Natural killer cell (primary cell): ENCODE results near the gene RHOT2. TPM values are rescaled to one million over a fixed set of nuclear protein-coding genes. Genes with fewer than 3 reads are reported as not detected.

Experiments
- ATAC-seq, 3 donors: fragments of 150-1000 bp in 2 of 3; fragments of 200-7000 bp in 1 of 3; cut with Tn5 transposase; 1 replicate in 1 of 3; 2 replicates in 2 of 3; pipeline ENCODE4 v1.10.0; 2021; ENCODE audit warnings: mild to moderate bottlenecking in 2 of 3, moderate library complexity in 2 of 3
- DNase-seq, 2 donors: peaks; one replicate each; pipeline versions ENCODE4 v3.0.0 to v3.0.0-alpha.2; 2013 to 2021; ENCODE audit warnings: mixed read lengths in 1 of 2
- H3K27ac ChIP-seq: one replicate; pipeline ENCODE4 v1.5.1; 2013; ENCODE audit warnings: mild to moderate bottlenecking, low read length
- H3K27me3 ChIP-seq: one replicate; pipeline ENCODE4 v1.6.1; 2013; ENCODE audit warnings: low read length; ENCODE audit not compliant: control insufficient read depth, insufficient read depth
- H3K36me3 ChIP-seq: one replicate; pipeline ENCODE4 v1.6.1; 2013; ENCODE audit warnings: low read length; ENCODE audit not compliant: control insufficient read depth, insufficient read depth
- H3K4me1 ChIP-seq: one replicate; pipeline ENCODE4 v1.6.1; 2013; ENCODE audit warnings: low read length; ENCODE audit not compliant: control insufficient read depth, insufficient read depth
- H3K4me3 ChIP-seq: one replicate; pipeline ENCODE4 v1.5.1; 2013; ENCODE audit warnings: low read length
- H3K9me3 ChIP-seq: one replicate; pipeline ENCODE4 v1.6.1; 2013; ENCODE audit warnings: low read length; ENCODE audit not compliant: control insufficient read depth, insufficient read depth
- H3K27ac Mint-ChIP-seq, 2 donors: one replicate each; pipeline ENCODE4 v1.8.0; 2022; ENCODE audit warnings: mild to moderate bottlenecking in 2 of 2, mixed read lengths in 2 of 2, moderate library complexity in 1 of 2
- H3K27me3 Mint-ChIP-seq, 2 donors: one replicate each; pipeline ENCODE4 v1.8.0; 2022; ENCODE audit warnings: low read depth in 2 of 2, mixed read lengths in 2 of 2
- H3K36me3 Mint-ChIP-seq: one replicate; pipeline ENCODE4 v1.8.0; 2022; ENCODE audit warnings: mixed read lengths
- H3K4me1 Mint-ChIP-seq, 2 donors: one replicate each; pipeline ENCODE4 v1.8.0; 2022; ENCODE audit warnings: mixed read lengths in 2 of 2
- H3K4me3 Mint-ChIP-seq: one replicate; pipeline ENCODE4 v1.8.0; 2022; ENCODE audit warnings: mild to moderate bottlenecking, moderate library complexity, mixed read lengths
- H3K9me3 Mint-ChIP-seq, 2 donors: one replicate each; pipeline ENCODE4 v1.8.0; 2022; ENCODE audit warnings: mixed read lengths in 2 of 2
- CTCF ChIP-seq: fragments of 200-600 bp; IDR thresholded peaks from one replicate; pipeline ENCODE4 v1.8.0; 2022; ENCODE audit warnings: antibody characterized with exemption
- WGBS: methylation state at CpG from one replicate; pipeline ENCODE4 v1.1.7; 2013; ENCODE audit warnings: missing lambda C conversion rate; ENCODE audit not compliant: insufficient coverage; 5-methylcytosine and 5-hydroxymethylcytosine counted together
- intact Hi-C: fragments of 100-400 bp; cut with micrococcal nuclease; formaldehyde crosslinking; loops from one replicate; pipeline ENCODE4 v1.14.2; 2022
- total RNA-seq, 4 donors: library from RNA; stranded (reverse); fragments of 120-200 nt in 1 of 4; gene quantifications; one replicate each; pipeline versions ENCODE4 v1.2.3 to v1.2.4, GENCODE V29; 2013 to 2022

The RHOT2 gene
- 100 to 1,000 TPM; 205 to 216 (median 211) TPM for total RNA-seq
- total RNA-seq (2013): 62.8 TPM

- Histone ChIP-seq H3K36me3 (peaks cover 24% of the 10 kb centered on the region), H3K27me3 (no peaks in the 10 kb centered on the region), H3K4me3 (peak within 1 kb of the TSS; percentile 66), H3K9me3 (no peaks in the 10 kb centered on the region), H3K27ac (peak within 1 kb of the TSS; percentile 65), H3K4me1 (peaks cover 21% of the 10 kb centered on the region)
- no peaks in the 10 kb centered on the region for H3K27me3 Mint-ChIP-seq
- intact Hi-C loops: no loop called here
- H3K4me1 Mint-ChIP-seq: peaks cover 0 to 5% of the 10 kb centered on the region in 2 donors
- H3K36me3 Mint-ChIP-seq: no peaks in the 10 kb centered on the region
- under 1% methylated on average over 78 of the region's 78 CpGs for WGBS
- ATAC-seq (peak; percentile 98 to 100 (median 98)), DNase-seq (peak; percentile 94 to 95)
- peak within 1 kb of the TSS; percentile 83 for H3K4me3 Mint-ChIP-seq
- H3K27ac Mint-ChIP-seq: peak within 1 kb of the TSS; percentile 72 to 88
- TF ChIP-seq CTCF: peak; percentile 76
- no peaks in the 10 kb centered on the region for H3K9me3 Mint-ChIP-seq
Measured at GRCh38 chr16:667780-668518, at the start of gene RHOT2. Gene RHOT2, plus strand, starts transcription at chr16:668132. Its CDS starts 68 bp downstream, at chr16:668200.

- Histone ChIP-seq H3K27me3 (no peaks in the 10 kb centered on the region), H3K4me3 (no peak overlapping the region), H3K4me1 (no peaks in the 10 kb centered on the region), H3K9me3 (no peaks in the 10 kb centered on the region), H3K36me3 (no peaks in the 10 kb centered on the region), H3K27ac (no peak overlapping the region)
- no peaks in the 10 kb centered on the region for H3K36me3 Mint-ChIP-seq
- DNase-seq (no peak), ATAC-seq (no peak)
- no peaks in the 10 kb centered on the region for H3K9me3 Mint-ChIP-seq
- H3K27ac Mint-ChIP-seq: no peak overlapping the region
- H3K4me1 Mint-ChIP-seq: peaks cover 0 to 5% of the 10 kb centered on the region in 2 donors
- no peak overlapping the region for H3K4me3 Mint-ChIP-seq
- intact Hi-C loops: no loop called here
- WGBS: 97% methylated on average over 20 of the region's 20 CpGs
- H3K27me3 Mint-ChIP-seq: no peaks in the 10 kb centered on the region
- TF ChIP-seq CTCF: no peak
Measured at GRCh38 chr16:619476-620100, 48.3 kb upstream of the RHOT2 start.

- H3K27me3 Mint-ChIP-seq: no peaks in the 10 kb centered on the region
- Histone ChIP-seq H3K27ac (no peak overlapping the region), H3K4me1 (no peaks in the 10 kb centered on the region), H3K36me3 (peaks cover 4% of the 10 kb centered on the region), H3K27me3 (no peaks in the 10 kb centered on the region), H3K9me3 (no peaks in the 10 kb centered on the region), H3K4me3 (no peak overlapping the region)
- WGBS: 94% methylated on average over 38 of the region's 41 CpGs
- no peaks in the 10 kb centered on the region for H3K9me3 Mint-ChIP-seq
- intact Hi-C loops: no loop called here
- no peak for TF ChIP-seq CTCF
- ATAC-seq: no peak
- no peak overlapping the region for H3K4me3 Mint-ChIP-seq
- H3K27ac Mint-ChIP-seq: no peak overlapping the region
- no peaks in the 10 kb centered on the region for H3K36me3 Mint-ChIP-seq
- no peak for DNase-seq
- H3K4me1 Mint-ChIP-seq: peaks cover 0 to 5% of the 10 kb centered on the region in 2 donors
Measured at GRCh38 chr16:620700-621525, 47.0 kb upstream of the RHOT2 start.
